Measurements from ENCODE around the gene NTMT1.

The NTMT1 gene

GRCh38 chr9:129606161-129607026 is 19.6 kb upstream of the NTMT1 start:
- TF ChIP-seq GATA3 (IDR thresholded peaks at IDR 0.05; ENCODE audit: low read depth, low read length) (no peak), GATA2 (IDR thresholded peaks at IDR 0.05; ENCODE audit: low read depth, low read length) (no peak)

- TF ChIP-seq GATA2 (IDR thresholded peaks at IDR 0.05; ENCODE audit: low read depth, low read length) (no peak), GATA3 (IDR thresholded peaks at IDR 0.05; ENCODE audit: low read depth, low read length) (no peak)
Observed at GRCh38 chr9:129607027-129607387, 19.0 kb upstream of the NTMT1 start.

DNA sequence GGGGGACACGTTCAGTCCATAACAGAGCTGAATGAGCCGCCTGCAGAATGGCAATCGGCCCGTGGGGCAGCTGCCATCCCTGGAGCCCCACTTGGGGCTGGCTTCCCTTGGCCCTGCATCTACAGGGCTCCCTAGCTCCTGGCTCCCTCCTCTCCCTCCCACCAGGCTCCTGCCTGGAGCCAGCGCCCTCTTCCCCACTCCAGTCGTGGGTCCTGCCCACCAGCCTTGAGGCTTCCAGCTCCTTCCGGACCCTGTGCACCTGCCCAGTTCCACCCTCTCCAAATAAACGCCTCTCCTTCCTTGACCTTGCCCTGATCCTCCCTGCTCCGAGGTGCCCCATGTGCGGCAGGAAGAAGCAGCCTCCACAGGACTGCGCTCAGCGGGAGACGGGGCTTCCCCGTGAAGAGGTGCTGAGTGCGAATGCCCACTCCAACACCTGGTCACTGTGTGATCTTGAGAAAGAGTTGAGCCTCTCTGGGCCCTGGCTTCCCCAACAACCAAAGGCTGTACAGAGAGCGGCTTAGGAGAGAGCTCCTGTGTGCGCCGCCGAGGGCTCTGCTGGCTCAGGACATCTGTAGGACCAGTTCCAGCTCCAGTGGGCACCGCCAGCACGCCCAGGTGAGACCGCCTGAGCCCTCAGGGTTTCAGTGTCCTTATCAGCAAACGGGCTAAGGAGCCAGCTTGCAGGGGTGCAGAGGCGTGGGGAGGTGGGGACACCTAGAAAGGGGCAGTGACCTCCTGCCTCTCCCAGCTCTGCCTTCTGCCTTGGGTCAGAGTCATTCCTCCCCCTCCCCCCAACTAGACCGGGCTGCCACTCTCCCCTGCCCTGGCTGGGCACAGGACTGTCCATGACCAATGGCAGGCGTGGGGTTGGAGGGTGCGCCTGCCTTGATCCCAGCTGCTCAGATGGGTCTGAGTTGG is 17.1 kb upstream of the NTMT1 start:
- no peak for TF ChIP-seq GATA2 (IDR thresholded peaks at IDR 0.05; ENCODE audit: low read depth, low read length)
- no peak for TF ChIP-seq GATA3 (IDR thresholded peaks at IDR 0.05; ENCODE audit: low read depth, low read length)

GRCh38 chr9:129609486-129610212 is 16.3 kb upstream of the NTMT1 start:
- no peak for TF ChIP-seq GATA3 (IDR thresholded peaks at IDR 0.05; ENCODE audit: low read depth, low read length)
- TF ChIP-seq GATA2 (IDR thresholded peaks at IDR 0.05; ENCODE audit: low read depth, low read length): no peak

GRCh38 chr9:129610213-129610472 is 15.8 kb upstream of the NTMT1 start:
- TF ChIP-seq GATA2 (IDR thresholded peaks at IDR 0.05; ENCODE audit: low read depth, low read length): no peak
- TF ChIP-seq GATA3 (IDR thresholded peaks at IDR 0.05; ENCODE audit: low read depth, low read length): no peak

GRCh38 chr9:129610473-129611306 is 15.3 kb upstream of the NTMT1 start:
- TF ChIP-seq GATA2 (IDR thresholded peaks at IDR 0.05; ENCODE audit: low read depth, low read length) (no peak), GATA3 (IDR thresholded peaks at IDR 0.05; ENCODE audit: low read depth, low read length) (no peak)

DNA sequence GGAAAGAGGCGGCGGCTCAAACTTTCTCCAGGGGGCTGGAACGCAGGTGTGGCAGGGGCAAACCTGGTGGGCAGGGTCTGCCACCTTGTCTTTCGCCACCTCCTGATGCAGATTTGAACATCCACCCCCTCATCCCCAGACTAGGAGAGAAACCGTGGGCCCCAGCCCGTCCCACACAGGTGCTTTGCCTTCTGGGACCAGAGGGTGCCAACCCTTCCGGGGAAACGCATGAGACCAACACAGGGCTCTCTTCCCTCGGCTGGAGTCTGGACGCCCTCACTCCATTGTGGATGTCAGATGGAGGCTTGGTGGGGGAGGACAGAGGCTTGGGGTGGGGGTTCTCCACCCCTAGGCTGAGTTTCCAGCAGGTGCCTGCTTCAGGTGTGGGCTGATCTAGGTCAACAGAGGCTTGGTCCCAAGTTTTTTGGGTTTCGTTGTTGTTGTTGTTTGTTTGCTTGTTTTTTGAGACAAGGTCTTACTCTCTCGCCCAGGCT is 14.6 kb upstream of the NTMT1 start:
- TF ChIP-seq GATA3 (IDR thresholded peaks at IDR 0.05; ENCODE audit: low read depth, low read length) (no peak), GATA2 (IDR thresholded peaks at IDR 0.05; ENCODE audit: low read depth, low read length) (no peak)

GRCh38 chr9:129612123-129612522 is 13.8 kb upstream of the NTMT1 start:
- no peak for TF ChIP-seq GATA3 (IDR thresholded peaks at IDR 0.05; ENCODE audit: low read depth, low read length)
- TF ChIP-seq GATA2 (IDR thresholded peaks at IDR 0.05; ENCODE audit: low read depth, low read length): no peak

DNA sequence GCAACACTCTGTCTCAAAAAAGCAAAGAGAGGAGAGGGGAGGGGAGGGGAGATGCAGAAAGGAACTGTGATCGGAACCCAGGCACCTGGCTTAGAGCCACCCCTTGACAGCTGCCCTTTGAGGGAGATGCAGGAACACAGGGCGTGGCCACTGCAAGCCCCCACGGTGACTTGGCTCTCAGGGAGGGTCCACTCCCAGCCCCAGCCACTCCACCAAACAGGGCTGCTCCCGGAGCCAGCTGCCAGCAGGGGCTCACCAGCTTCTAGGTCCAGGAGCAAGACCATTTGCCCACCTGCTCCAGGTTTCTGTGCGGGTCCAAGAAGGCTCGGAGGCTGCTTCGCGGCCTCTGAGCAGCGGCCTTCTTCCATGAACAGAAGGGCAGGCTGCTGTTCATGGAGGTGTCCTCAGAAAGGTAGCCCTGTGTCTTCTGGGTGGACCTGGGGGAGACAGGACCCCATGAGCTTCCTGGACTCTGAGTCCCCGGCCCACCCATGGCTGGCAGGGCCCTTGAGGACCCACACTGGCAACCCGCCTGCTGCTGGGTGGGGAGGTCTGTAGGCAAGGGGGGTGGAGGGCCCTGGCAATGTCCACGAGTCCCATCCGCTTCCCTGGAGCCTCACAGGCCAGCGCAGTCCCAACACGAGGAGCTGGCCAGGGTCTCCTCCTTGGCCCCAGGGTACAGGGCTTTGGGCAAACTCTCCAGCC is 13.0 kb upstream of the NTMT1 start:
- no peak for TF ChIP-seq GATA2 (IDR thresholded peaks at IDR 0.05; ENCODE audit: low read depth, low read length)
- TF ChIP-seq GATA3 (IDR thresholded peaks at IDR 0.05; ENCODE audit: low read depth, low read length): no peak

GRCh38 chr9:129613520-129614175 is 12.3 kb upstream of the NTMT1 start:
- TF ChIP-seq GATA3 (IDR thresholded peaks at IDR 0.05; ENCODE audit: low read depth, low read length) (no peak), GATA2 (IDR thresholded peaks at IDR 0.05; ENCODE audit: low read depth, low read length) (no peak)

DNA sequence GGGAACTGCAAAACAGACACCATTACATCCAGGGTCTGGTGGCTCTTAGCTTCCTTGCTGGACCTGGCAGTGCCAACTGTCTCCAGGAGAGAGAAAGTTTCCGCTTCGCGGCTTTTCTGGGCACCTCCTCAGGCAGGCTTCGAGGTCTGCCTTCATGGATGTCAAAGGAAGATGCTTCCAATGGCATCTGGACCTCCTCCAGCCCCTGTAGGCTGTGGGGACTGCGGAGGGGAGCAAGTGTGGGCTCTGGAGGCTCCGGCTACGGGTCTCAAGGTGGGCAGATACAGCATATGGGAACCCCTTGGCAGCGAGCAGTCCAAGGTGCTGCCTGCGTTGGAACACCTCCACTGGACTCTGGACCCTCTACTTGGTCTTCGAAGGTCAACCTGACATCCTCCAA is 11.0 kb upstream of the NTMT1 start:
- TF ChIP-seq GATA3 (IDR thresholded peaks at IDR 0.05; ENCODE audit: low read depth, low read length): no peak
- TF ChIP-seq GATA2 (IDR thresholded peaks at IDR 0.05; ENCODE audit: low read depth, low read length): no peak

Data from SH-SY5Y (cell line).